GM23338 (cell line): ENCODE measurements around the gene CIT. TPM values are rescaled to one million over a fixed set of nuclear protein-coding genes. Genes with fewer than 3 reads are reported as not detected.

ENCODE experiments used
- ATAC-seq: fragments of 200-7000 bp; cut with Tn5 transposase; 3 replicates; pipeline ENCODE4 v1.9.1; 2020
- DNase-seq: peaks from one replicate; pipeline ENCODE4 v3.0.0-alpha.2; 2015; ENCODE audit warnings: low spot score
- H2AFZ ChIP-seq: fragments of 200-600 bp; sonication (generic); 2 replicates; pipeline ENCODE4 v1.8.0; 2016; ENCODE audit warnings: antibody characterized with exemption, mild to moderate bottlenecking, moderate library complexity
- H3F3A ChIP-seq: fragments of 200-600 bp; sonication (generic); replicated peaks from 2 replicates; pipeline ENCODE4 v1.8.0; 2017; ENCODE audit warnings: antibody characterized with exemption, mixed run types, low read depth
- H3K27ac ChIP-seq: fragments of 200-600 bp; sonication (generic); 2 replicates; pipeline ENCODE4 v1.6.1; 2016; ENCODE audit warnings: low read depth
- H3K27me3 ChIP-seq: fragments of 200-600 bp; sonication (generic); 2 replicates; pipeline ENCODE4 v1.8.0; 2016; ENCODE audit warnings: mild to moderate bottlenecking, mixed run types, moderate library complexity; ENCODE audit not compliant: insufficient read depth
- H3K36me3 ChIP-seq: fragments of 200-600 bp; sonication (generic); 2 replicates; pipeline ENCODE4 v1.8.0; 2016; ENCODE audit warnings: mild to moderate bottlenecking; ENCODE audit not compliant: insufficient read depth
- H3K4me1 ChIP-seq: fragments of 200-600 bp; sonication (generic); 2 replicates; pipeline ENCODE4 v1.8.0; 2016; ENCODE audit warnings: mild to moderate bottlenecking, moderate library complexity; ENCODE audit not compliant: insufficient read depth
- H3K4me2 ChIP-seq: fragments of 200-600 bp; sonication (generic); 2 replicates; pipeline ENCODE4 v1.7.1; 2017; ENCODE audit warnings: mixed run types
- H3K4me3 ChIP-seq: fragments of 200-600 bp; sonication (generic); 2 replicates; pipeline ENCODE4 v1.6.1; 2016; ENCODE audit warnings: mixed run types
- H3K79me2 ChIP-seq: fragments of 200-600 bp; sonication (generic); replicated peaks from 2 replicates; pipeline ENCODE4 v1.8.0; 2017; ENCODE audit warnings: mild to moderate bottlenecking; ENCODE audit not compliant: insufficient read depth
- H3K9me2 ChIP-seq: fragments of 200-600 bp; sonication (generic); 2 replicates; pipeline ENCODE4 v1.8.0; 2017; ENCODE audit not compliant: insufficient read depth
- H4K20me1 ChIP-seq: fragments of 200-600 bp; sonication (generic); replicated peaks from 2 replicates; pipeline ENCODE4 v1.8.0; 2017; ENCODE audit warnings: mild to moderate bottlenecking; ENCODE audit not compliant: insufficient read depth
- H3K27ac Mint-ChIP-seq: 2 replicates; pipeline ENCODE4 v1.8.0; 2020; ENCODE audit warnings: inconsistent platforms, mild to moderate bottlenecking, moderate library complexity, mixed read lengths
- H3K27me3 Mint-ChIP-seq: 3 replicates; pipeline ENCODE4 v1.8.0; 2022; ENCODE audit warnings: low read depth, mild to moderate bottlenecking, moderate library complexity, mixed read lengths, inconsistent platforms; ENCODE audit not compliant: insufficient read depth, poor library complexity
- H3K36me3 Mint-ChIP-seq: 3 replicates; pipeline ENCODE4 v1.8.0; 2021; ENCODE audit warnings: low read depth, mild to moderate bottlenecking, inconsistent platforms, moderate library complexity, mixed read lengths
- H3K4me1 Mint-ChIP-seq: 3 replicates; pipeline ENCODE4 v1.8.0; 2020; ENCODE audit warnings: mild to moderate bottlenecking, inconsistent platforms, mixed read lengths
- H3K4me3 Mint-ChIP-seq: 3 replicates; pipeline ENCODE4 v1.8.0; 2021; ENCODE audit warnings: moderate library complexity, mild to moderate bottlenecking, inconsistent platforms, mixed read lengths
- H3K9me3 Mint-ChIP-seq: 3 replicates; pipeline ENCODE4 v1.8.0; 2020; ENCODE audit warnings: moderate library complexity, mild to moderate bottlenecking, inconsistent platforms, mixed read lengths
- CREB1 ChIP-seq: fragments of 250-450 bp; sonication (Bioruptor Pico); IDR thresholded peaks from 2 replicates; pipeline ENCODE4 v1.5.0; 2020; ENCODE audit warnings: low read depth, mild to moderate bottlenecking, moderate library complexity
- ETS1 ChIP-seq: IDR thresholded peaks from 2 replicates; pipeline ENCODE4 v1.6.1; 2016; ENCODE audit warnings: antibody characterized with exemption
- EZH2 ChIP-seq: fragments of 200-600 bp; sonication (generic); IDR thresholded peaks from one replicate; pipeline ENCODE4 v1.8.0; 2017; ENCODE audit warnings: antibody characterized with exemption, mild to moderate bottlenecking, low read depth; ENCODE audit not compliant: unreplicated experiment
- EZH2phosphoT487 ChIP-seq: fragments of 200-600 bp; sonication (generic); IDR thresholded peaks from one replicate; pipeline ENCODE4 v1.8.1; 2018; ENCODE audit warnings: antibody characterized with exemption; ENCODE audit not compliant: unreplicated experiment
- JUNB ChIP-seq: IDR thresholded peaks from one replicate; pipeline ENCODE4 v1.6.1; 2016; ENCODE audit warnings: antibody characterized with exemption; ENCODE audit not compliant: unreplicated experiment
- NANOG ChIP-seq: IDR thresholded peaks from 2 replicates; pipeline ENCODE4 v1.6.1; 2016; ENCODE audit warnings: antibody characterized with exemption, borderline replicate concordance
- POLR2AphosphoS5 ChIP-seq: IDR thresholded peaks from 2 replicates; pipeline ENCODE4 v1.6.1; 2016; ENCODE audit warnings: antibody characterized with exemption, low read depth
- STAT1 ChIP-seq: IDR thresholded peaks from one replicate; pipeline ENCODE4 v1.6.1; 2016; ENCODE audit warnings: antibody characterized with exemption; ENCODE audit not compliant: unreplicated experiment
- ZNF114 ChIP-seq: fragments of 250-450 bp; sonication (Bioruptor Pico); IDR thresholded peaks from 2 replicates; pipeline ENCODE4 v1.5.0; 2020; ENCODE audit warnings: mild to moderate bottlenecking, moderate library complexity
- ZNF331 ChIP-seq: fragments of 250-450 bp; sonication (Bioruptor Pico); IDR thresholded peaks from 2 replicates; pipeline ENCODE4 v1.5.0; 2020; ENCODE audit warnings: low read depth, mild to moderate bottlenecking, moderate library complexity
- polyA plus RNA-seq: library from polyadenylated mRNA; unstranded; fragments of >200 nt; fragmentation: Nextera tagmentation; extraction: Ambion mirVana; gene quantifications from 2 replicates; pipeline ENCODE4 v1.2.1, GENCODE V29; 2016
- total RNA-seq: library from RNA; depleted of rRNA; stranded (reverse); fragments of >200 nt; shearing (Covaris generic); gene quantifications from 2 replicates; pipeline ENCODE4 v1.2.3, GENCODE V29; 2014
- TF ChIP-seq, protein P1 (sequence below), 2 experiments: fragments of 200-600 bp in 1 of 2; sonication (generic) in 1 of 2; conservative IDR thresholded peaks; 2 replicates each; pipeline versions ENCODE4 v1.5.1 to v1.6.1; 2016 to 2017; ENCODE audit warnings: antibody characterized with exemption in 2 of 2, low read depth in 2 of 2, mild to moderate bottlenecking in 2 of 2, moderate library complexity in 1 of 2
- TF ChIP-seq, protein P2 (sequence below): fragments of 250-450 bp; sonication (Bioruptor Pico); IDR thresholded peaks from 2 replicates; pipeline ENCODE4 v1.5.0; 2020; ENCODE audit warnings: mild to moderate bottlenecking, moderate library complexity

The CIT gene
- total and polyA plus RNA-seq, 2 experiments from 2014 or later = 9.7 to 47.8 TPM

GRCh38 chr12:119870457-119870856 lies 6.7 kb downstream of the CIT start (continued):
- no peak for TF ChIP-seq JUNB
- no peak for TF ChIP-seq ZNF114 (CRISPR knock-in tag)
- TF ChIP-seq ETS1 = no peak

DNA sequence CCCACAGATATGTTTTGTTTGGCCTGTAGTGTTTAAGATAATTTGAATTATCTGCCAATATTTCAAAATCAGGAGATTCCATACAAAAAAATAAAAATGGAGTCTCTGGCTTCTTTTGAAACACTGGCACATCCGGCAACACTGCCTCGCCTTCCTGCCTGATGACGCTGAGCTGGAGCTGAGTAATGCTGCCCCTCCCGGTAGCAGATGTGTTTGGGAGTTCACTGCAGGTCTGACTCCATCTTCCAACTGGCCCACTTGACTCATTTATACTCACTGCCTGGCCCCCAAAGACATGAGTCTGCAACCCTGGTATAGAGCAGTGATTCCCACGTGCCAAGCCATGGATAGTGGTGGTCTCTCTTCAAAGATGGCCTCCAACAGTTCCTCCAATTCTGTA lies 7.4 kb downstream of the CIT start:
- H3K27me3 ChIP-seq = no peaks in the 10 kb centered on the region
- H3F3A ChIP-seq = no peaks in the 10 kb centered on the region
- DNase-seq = no peak
- H3K79me2 ChIP-seq = no peaks in the 10 kb centered on the region; the same call in 1 of the 2 replicates
- H4K20me1 ChIP-seq = peaks cover 10% of the 10 kb centered on the region; the same call in 1 of the 2 replicates
- no peak overlapping the region for H3K4me3 ChIP-seq
- peaks cover 75% of the 10 kb centered on the region for H3K36me3 Mint-ChIP-seq
- no peaks in the 10 kb centered on the region for H3K27me3 Mint-ChIP-seq
- H3K4me1 ChIP-seq = no peaks in the 10 kb centered on the region
- no peaks in the 10 kb centered on the region for H3K4me1 Mint-ChIP-seq
- no peaks in the 10 kb centered on the region for H3K9me2 ChIP-seq
- H3K9me3 Mint-ChIP-seq = no peaks in the 10 kb centered on the region
- H3K4me2 ChIP-seq = no peak overlapping the region
- no peak overlapping the region for H3K27ac ChIP-seq
- H3K36me3 ChIP-seq = peaks cover 48% of the 10 kb centered on the region
- H2AFZ ChIP-seq = no peak overlapping the region
- H3K4me3 Mint-ChIP-seq = no peak overlapping the region
- ATAC-seq = no peak
- no peak overlapping the region for H3K27ac Mint-ChIP-seq
- TF ChIP-seq EZH2phosphoT487 (no peak), ETS1 (no peak), POLR2AphosphoS5 (no peak), STAT1 (no peak), CREB1 (CRISPR knock-in tag) (no peak), EZH2 (no peak), ZNF331 (CRISPR knock-in tag) (no peak), ZNF114 (CRISPR knock-in tag) (no peak), JUNB (no peak), NANOG (no peak)
- TF ChIP-seq, protein P1, sequence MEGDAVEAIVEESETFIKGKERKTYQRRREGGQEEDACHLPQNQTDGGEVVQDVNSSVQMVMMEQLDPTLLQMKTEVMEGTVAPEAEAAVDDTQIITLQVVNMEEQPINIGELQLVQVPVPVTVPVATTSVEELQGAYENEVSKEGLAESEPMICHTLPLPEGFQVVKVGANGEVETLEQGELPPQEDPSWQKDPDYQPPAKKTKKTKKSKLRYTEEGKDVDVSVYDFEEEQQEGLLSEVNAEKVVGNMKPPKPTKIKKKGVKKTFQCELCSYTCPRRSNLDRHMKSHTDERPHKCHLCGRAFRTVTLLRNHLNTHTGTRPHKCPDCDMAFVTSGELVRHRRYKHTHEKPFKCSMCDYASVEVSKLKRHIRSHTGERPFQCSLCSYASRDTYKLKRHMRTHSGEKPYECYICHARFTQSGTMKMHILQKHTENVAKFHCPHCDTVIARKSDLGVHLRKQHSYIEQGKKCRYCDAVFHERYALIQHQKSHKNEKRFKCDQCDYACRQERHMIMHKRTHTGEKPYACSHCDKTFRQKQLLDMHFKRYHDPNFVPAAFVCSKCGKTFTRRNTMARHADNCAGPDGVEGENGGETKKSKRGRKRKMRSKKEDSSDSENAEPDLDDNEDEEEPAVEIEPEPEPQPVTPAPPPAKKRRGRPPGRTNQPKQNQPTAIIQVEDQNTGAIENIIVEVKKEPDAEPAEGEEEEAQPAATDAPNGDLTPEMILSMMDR (conservative IDR thresholded peaks at IDR 0.05; ENCODE audit: low read depth in 2 of 2) = no peak
- TF ChIP-seq, protein P2, sequence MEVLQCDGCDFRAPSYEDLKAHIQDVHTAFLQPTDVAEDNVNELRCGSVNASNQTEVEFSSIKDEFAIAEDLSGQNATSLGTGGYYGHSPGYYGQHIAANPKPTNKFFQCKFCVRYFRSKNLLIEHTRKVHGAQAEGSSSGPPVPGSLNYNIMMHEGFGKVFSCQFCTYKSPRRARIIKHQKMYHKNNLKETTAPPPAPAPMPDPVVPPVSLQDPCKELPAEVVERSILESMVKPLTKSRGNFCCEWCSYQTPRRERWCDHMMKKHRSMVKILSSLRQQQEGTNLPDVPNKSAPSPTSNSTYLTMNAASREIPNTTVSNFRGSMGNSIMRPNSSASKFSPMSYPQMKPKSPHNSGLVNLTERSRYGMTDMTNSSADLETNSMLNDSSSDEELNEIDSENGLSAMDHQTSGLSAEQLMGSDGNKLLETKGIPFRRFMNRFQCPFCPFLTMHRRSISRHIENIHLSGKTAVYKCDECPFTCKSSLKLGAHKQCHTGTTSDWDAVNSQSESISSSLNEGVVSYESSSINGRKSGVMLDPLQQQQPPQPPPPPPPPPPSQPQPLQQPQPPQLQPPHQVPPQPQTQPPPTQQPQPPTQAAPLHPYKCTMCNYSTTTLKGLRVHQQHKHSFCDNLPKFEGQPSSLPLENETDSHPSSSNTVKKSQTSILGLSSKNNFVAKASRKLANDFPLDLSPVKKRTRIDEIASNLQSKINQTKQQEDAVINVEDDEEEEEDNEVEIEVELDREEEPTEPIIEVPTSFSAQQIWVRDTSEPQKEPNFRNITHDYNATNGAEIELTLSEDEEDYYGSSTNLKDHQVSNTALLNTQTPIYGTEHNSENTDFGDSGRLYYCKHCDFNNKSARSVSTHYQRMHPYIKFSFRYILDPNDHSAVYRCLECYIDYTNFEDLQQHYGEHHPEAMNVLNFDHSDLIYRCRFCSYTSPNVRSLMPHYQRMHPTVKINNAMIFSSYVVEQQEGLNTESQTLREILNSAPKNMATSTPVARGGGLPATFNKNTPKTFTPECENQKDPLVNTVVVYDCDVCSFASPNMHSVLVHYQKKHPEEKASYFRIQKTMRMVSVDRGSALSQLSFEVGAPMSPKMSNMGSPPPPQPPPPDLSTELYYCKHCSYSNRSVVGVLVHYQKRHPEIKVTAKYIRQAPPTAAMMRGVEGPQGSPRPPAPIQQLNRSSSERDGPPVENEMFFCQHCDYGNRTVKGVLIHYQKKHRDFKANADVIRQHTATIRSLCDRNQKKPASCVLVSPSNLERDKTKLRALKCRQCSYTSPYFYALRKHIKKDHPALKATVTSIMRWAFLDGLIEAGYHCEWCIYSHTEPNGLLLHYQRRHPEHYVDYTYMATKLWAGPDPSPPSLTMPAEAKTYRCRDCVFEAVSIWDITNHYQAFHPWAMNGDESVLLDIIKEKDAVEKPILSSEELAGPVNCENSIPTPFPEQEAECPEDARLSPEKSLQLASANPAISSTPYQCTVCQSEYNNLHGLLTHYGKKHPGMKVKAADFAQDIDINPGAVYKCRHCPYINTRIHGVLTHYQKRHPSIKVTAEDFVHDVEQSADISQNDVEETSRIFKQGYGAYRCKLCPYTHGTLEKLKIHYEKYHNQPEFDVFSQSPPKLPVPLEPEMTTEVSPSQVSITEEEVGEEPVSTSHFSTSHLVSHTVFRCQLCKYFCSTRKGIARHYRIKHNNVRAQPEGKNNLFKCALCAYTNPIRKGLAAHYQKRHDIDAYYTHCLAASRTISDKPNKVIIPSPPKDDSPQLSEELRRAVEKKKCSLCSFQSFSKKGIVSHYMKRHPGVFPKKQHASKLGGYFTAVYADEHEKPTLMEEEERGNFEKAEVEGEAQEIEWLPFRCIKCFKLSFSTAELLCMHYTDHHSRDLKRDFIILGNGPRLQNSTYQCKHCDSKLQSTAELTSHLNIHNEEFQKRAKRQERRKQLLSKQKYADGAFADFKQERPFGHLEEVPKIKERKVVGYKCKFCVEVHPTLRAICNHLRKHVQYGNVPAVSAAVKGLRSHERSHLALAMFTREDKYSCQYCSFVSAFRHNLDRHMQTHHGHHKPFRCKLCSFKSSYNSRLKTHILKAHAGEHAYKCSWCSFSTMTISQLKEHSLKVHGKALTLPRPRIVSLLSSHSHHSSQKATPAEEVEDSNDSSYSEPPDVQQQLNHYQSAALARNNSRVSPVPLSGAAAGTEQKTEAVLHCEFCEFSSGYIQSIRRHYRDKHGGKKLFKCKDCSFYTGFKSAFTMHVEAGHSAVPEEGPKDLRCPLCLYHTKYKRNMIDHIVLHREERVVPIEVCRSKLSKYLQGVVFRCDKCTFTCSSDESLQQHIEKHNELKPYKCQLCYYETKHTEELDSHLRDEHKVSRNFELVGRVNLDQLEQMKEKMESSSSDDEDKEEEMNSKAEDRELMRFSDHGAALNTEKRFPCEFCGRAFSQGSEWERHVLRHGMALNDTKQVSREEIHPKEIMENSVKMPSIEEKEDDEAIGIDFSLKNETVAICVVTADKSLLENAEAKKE (CRISPR knock-in tag) = no peak
